ENCODE data around the gene RBM45.

RBM45 gene

GRCh38 chr2:178112202-178113152, at the start of gene RBM45:
Gene RBM45 (plus strand): TSS chr2:178112437. CDS start chr2:178112547, 110 bp downstream.
- Histone ChIP-seq H3F3A (ENCODE audit: insufficient read depth) (no peaks in the 10 kb centered on the region), H3K27ac (ENCODE audit: low read depth, low read length) (no peak within 1 kb of the TSS), H3K79me2 (ENCODE audit: insufficient read depth, low read length) (no peaks in the 10 kb centered on the region), H3K9me2 (replicated peaks; ENCODE audit: insufficient read depth, low read length) (no peaks in the 10 kb centered on the region), H3K4me3 (ENCODE audit: insufficient read depth, low read length, poor library complexity, severe bottlenecking) (peak within 1 kb of the TSS; percentile 80), H3K9me3 (ENCODE audit: insufficient read depth, low read length) (no peaks in the 10 kb centered on the region), H3K36me3 (ENCODE audit: low read length) (no peaks in the 10 kb centered on the region), H3K27me3 (ENCODE audit: low read length) (no peaks in the 10 kb centered on the region), H2AFZ (ENCODE audit: low read depth, low read length, severe bottlenecking) (peak within 1 kb of the TSS; percentile 88), H3K9ac (ENCODE audit: low read length) (peak within 1 kb of the TSS; percentile 73), H3K4me2 (ENCODE audit: low read depth, low read length, poor library complexity, severe bottlenecking) (peak within 1 kb of the TSS; percentile 75), H4K20me1 (ENCODE audit: low read depth, low read length) (no peaks in the 10 kb centered on the region)
- TF ChIP-seq EZH2phosphoT487 (conservative IDR thresholded peaks at IDR 0.05; ENCODE audit: low read length) (no peak), CTCF (IDR thresholded peaks at IDR 0.05; ENCODE audit: insufficient read depth, low read length, poor library complexity, severe bottlenecking) (peak; percentile 84)

- Histone ChIP-seq H3F3A (ENCODE audit: insufficient read depth) (no peaks in the 10 kb centered on the region), H2AFZ (ENCODE audit: low read depth, low read length, severe bottlenecking) (no peak overlapping the region), H3K9me2 (replicated peaks; ENCODE audit: insufficient read depth, low read length) (no peaks in the 10 kb centered on the region), H3K36me3 (ENCODE audit: low read length) (no peaks in the 10 kb centered on the region), H3K9ac (ENCODE audit: low read length) (no peak overlapping the region), H3K4me3 (ENCODE audit: insufficient read depth, low read length, poor library complexity, severe bottlenecking) (no peak overlapping the region), H3K4me2 (ENCODE audit: low read depth, low read length, poor library complexity, severe bottlenecking) (no peak overlapping the region), H3K27me3 (ENCODE audit: low read length) (no peaks in the 10 kb centered on the region), H3K27ac (ENCODE audit: low read depth, low read length) (no peak overlapping the region), H3K79me2 (ENCODE audit: insufficient read depth, low read length) (no peaks in the 10 kb centered on the region), H3K9me3 (ENCODE audit: insufficient read depth, low read length) (no peaks in the 10 kb centered on the region), H4K20me1 (ENCODE audit: low read depth, low read length) (no peaks in the 10 kb centered on the region)
- TF ChIP-seq EZH2phosphoT487 (conservative IDR thresholded peaks at IDR 0.05; ENCODE audit: low read length) = no peak
- no peak for TF ChIP-seq CTCF (IDR thresholded peaks at IDR 0.05; ENCODE audit: insufficient read depth, low read length, poor library complexity, severe bottlenecking)
Observed at GRCh38 chr2:178066324-178066723, 45.9 kb upstream of the RBM45 start.

- no peak overlapping the region for H3K27ac ChIP-seq (ENCODE audit: low read depth, low read length)
- H3K4me2 ChIP-seq (ENCODE audit: low read depth, low read length, poor library complexity, severe bottlenecking) = no peak overlapping the region
- H4K20me1 ChIP-seq (ENCODE audit: low read depth, low read length) = no peaks in the 10 kb centered on the region
- H3K27me3 ChIP-seq (ENCODE audit: low read length) = no peaks in the 10 kb centered on the region
- no peaks in the 10 kb centered on the region for H3K9me3 ChIP-seq (ENCODE audit: insufficient read depth, low read length)
- H3K79me2 ChIP-seq (ENCODE audit: insufficient read depth, low read length) = no peaks in the 10 kb centered on the region
- H3F3A ChIP-seq (ENCODE audit: insufficient read depth) = no peaks in the 10 kb centered on the region
- H3K9me2 ChIP-seq (replicated peaks; ENCODE audit: insufficient read depth, low read length) = no peaks in the 10 kb centered on the region
- TF ChIP-seq EZH2phosphoT487 (conservative IDR thresholded peaks at IDR 0.05; ENCODE audit: low read length) = no peak
- TF ChIP-seq CTCF (IDR thresholded peaks at IDR 0.05; ENCODE audit: insufficient read depth, low read length, poor library complexity, severe bottlenecking) = no peak
- no peaks in the 10 kb centered on the region for H3K36me3 ChIP-seq (ENCODE audit: low read length)
- no peak overlapping the region for H2AFZ ChIP-seq (ENCODE audit: low read depth, low read length, severe bottlenecking)
- no peak overlapping the region for H3K4me3 ChIP-seq (ENCODE audit: insufficient read depth, low read length, poor library complexity, severe bottlenecking)
- H3K9ac ChIP-seq (ENCODE audit: low read length) = no peak overlapping the region
Observed at GRCh38 chr2:178066890-178067669, 45.2 kb upstream of the RBM45 start.

All from SU-DHL-6 (cell line).